GM12878 (cell line): ENCODE measurements around the gene NPDC1. TPM values are rescaled to one million over a fixed set of nuclear protein-coding genes. Genes with fewer than 3 reads are reported as not detected.

ENCODE experiments used
- EGR1 ChIP-seq, 2 experiments: IDR thresholded peaks; 1 replicate in 1 of 2; 2 replicates in 1 of 2; pipeline ENCODE4 v1.6.1; 2011 to 2012; ENCODE audit warnings: low read depth in 2 of 2, low read length in 2 of 2, borderline replicate concordance in 1 of 2, mild to moderate bottlenecking in 1 of 2, moderate library complexity in 1 of 2
- HCFC1 ChIP-seq: fragments of 150-350 bp; IDR thresholded peaks from 2 replicates; pipeline ENCODE4 v1.6.1; 2014; ENCODE audit warnings: low read length
- IRF4 ChIP-seq: IDR thresholded peaks from 2 replicates; pipeline ENCODE4 v1.6.1; 2011; ENCODE audit warnings: low read depth, low read length
- JUNB ChIP-seq: IDR thresholded peaks from 2 replicates; pipeline ENCODE4 v1.6.1; 2016; ENCODE audit warnings: antibody characterized with exemption, mild to moderate bottlenecking
- MYB ChIP-seq: fragments of 150-350 bp; IDR thresholded peaks from 2 replicates; pipeline ENCODE4 v1.6.1; 2014; ENCODE audit warnings: mild to moderate bottlenecking, low read depth, low read length, borderline replicate concordance
- NFYA ChIP-seq: IDR thresholded peaks from 2 replicates; pipeline ENCODE4 v1.6.1; 2011; ENCODE audit warnings: low read depth, mild to moderate bottlenecking, low read length, improper control_type of control experiment, borderline replicate concordance
- POLR2A ChIP-seq: IDR thresholded peaks from 2 replicates; pipeline ENCODE4 v1.6.1; 2011; ENCODE audit warnings: low read depth, mild to moderate bottlenecking, low read length
- POU2F2 ChIP-seq: IDR thresholded peaks from 3 replicates; pipeline ENCODE4 v1.6.1; 2011; ENCODE audit warnings: low read depth, mild to moderate bottlenecking, low read length, borderline replicate concordance
- SMARCA5 ChIP-seq: fragments of 450-650 bp; IDR thresholded peaks from 2 replicates; pipeline ENCODE4 v1.6.1; 2017; ENCODE audit warnings: mild to moderate bottlenecking
- TBL1XR1 ChIP-seq: IDR thresholded peaks from 2 replicates; pipeline ENCODE4 v1.6.1; 2012; ENCODE audit warnings: low read depth, low read length, improper control_type of control experiment
- ZSCAN29 ChIP-seq: fragments of 450-650 bp; IDR thresholded peaks from 2 replicates; pipeline ENCODE4 v1.6.1; 2017; ENCODE audit warnings: mild to moderate bottlenecking, moderate library complexity
- polyA plus RNA-seq, 11 experiments: library from polyadenylated mRNA; depleted of rRNA in 4 of 11; unstranded in 6 of 11; stranded (reverse) in 5 of 11; fragments of >200 nt; fragmentation: Nextera tagmentation in 4 of 11; fragmentation: Illumina TruSeq in 1 of 11; extraction: Ambion mirVana in 4 of 11; extraction: Trizol in 1 of 11; gene quantifications; 1 replicate in 1 of 11; 2 replicates in 10 of 11; pipeline versions ENCODE4 v1.2.1 to v1.2.3, GENCODE V29; 2011 to 2016; ENCODE audit warnings: inconsistent platforms in 2 of 11, missing spikeins in 2 of 11, low read depth in 1 of 11
- total RNA-seq, 4 experiments: library from RNA; depleted of rRNA in 3 of 4; stranded (reverse); fragments of >200 nt in 3 of 4; fragmentation: Illumina TruSeq in 1 of 4; extraction: Trizol in 1 of 4; gene quantifications; 2 replicates each; pipeline versions ENCODE4 v1.2.1 to v1.2.3, GENCODE V29; 2013 to 2021
- TF ChIP-seq, protein P1 (sequence below): fragments of 450-650 bp; IDR thresholded peaks from 2 replicates; pipeline ENCODE4 v1.6.1; 2017; ENCODE audit warnings: borderline replicate concordance
- TF ChIP-seq, protein P2 (sequence below): IDR thresholded peaks from 2 replicates; pipeline ENCODE4 v1.6.1; 2011; ENCODE audit warnings: low read depth, mild to moderate bottlenecking, low read length, moderate library complexity, borderline replicate concordance; ENCODE audit errors: extremely low read depth
- TF ChIP-seq, protein P3 (sequence below), 3 experiments: IDR thresholded peaks in 2 of 3; conservative IDR thresholded peaks in 1 of 3; 2 replicates each; pipeline ENCODE4 v1.5.1; 2011; ENCODE audit warnings: low read depth in 3 of 3, low read length in 3 of 3, mild to moderate bottlenecking in 3 of 3, control low read depth in 2 of 3, moderate library complexity in 2 of 3, inconsistent platforms in 1 of 3, mixed read lengths in 1 of 3; ENCODE audit not compliant: control insufficient read depth in 2 of 3, insufficient read depth in 1 of 3; ENCODE audit errors: extremely low read depth in 1 of 3
- TF ChIP-seq, protein P4 (sequence below): fragments of 450-650 bp; IDR thresholded peaks from 2 replicates; pipeline ENCODE4 v1.6.1; 2017; ENCODE audit warnings: mild to moderate bottlenecking, moderate library complexity
- TF ChIP-seq, protein P5 (sequence below): fragments of 450-650 bp; IDR thresholded peaks from 2 replicates; pipeline ENCODE4 v1.6.1; 2016; ENCODE audit warnings: mild to moderate bottlenecking, moderate library complexity, borderline replicate concordance

NPDC1 gene
- total and polyA plus RNA-seq, 10 of the 15 experiments (the other 5 are each of a cell fraction or from before 2014, with no cell fraction given) = 0.04 to 1.7 (median 0.77) TPM; not detected in 2

DNA sequence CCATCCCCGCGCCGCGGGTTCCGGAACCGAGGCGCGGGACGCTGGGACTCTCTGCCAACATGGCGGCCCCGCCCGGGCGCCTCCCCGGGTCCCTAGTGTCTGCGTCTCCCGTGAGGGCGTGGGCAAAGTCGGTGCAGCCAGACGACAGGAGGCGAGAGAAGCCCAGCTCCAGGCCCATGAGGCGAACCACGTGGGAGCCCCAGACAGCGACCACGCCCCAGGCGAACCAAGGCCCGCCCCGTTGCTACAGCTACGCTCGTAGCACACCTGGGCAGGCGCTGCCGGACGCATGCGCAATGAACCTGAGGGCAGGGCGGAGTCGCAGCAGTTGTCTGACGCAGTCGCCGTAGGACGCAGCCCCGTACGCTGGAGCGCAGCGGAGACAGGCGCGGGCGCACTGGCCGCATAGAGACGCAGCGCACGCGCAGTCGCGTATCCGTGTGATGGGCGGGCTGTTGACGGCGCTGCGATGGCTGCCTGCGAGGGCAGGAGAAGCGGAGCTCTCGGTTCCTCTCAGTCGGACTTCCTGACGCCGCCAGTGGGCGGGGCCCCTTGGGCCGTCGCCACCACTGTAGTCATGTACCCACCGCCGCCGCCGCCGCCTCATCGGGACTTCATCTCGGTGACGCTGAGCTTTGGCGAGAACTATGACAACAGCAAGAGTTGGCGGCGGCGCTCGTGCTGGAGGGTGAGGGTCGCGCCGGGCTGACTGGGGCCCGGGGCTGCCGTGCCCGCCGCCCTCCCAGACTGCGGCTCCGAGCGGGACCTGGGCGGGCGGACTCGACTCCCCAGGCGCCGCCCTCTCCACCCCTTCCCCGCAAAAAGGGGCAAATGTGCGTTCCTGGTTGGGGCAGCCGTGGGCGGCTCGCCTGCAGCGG, 40.8 kb upstream of the NPDC1 start, which contains the start of gene MAN1B1 (continued):
- TF ChIP-seq POU2F2 (0 out of 3 replicates have a peak, but pooled peaks have one; percentile 6), EGR1 (IDR thresholded peaks at IDR 0.05; ENCODE audit: borderline replicate concordance in 1 of 2, low read depth in 2 of 2, low read length in 2 of 2) (no peak), TBL1XR1 (no peak), IRF4 (no peak), HCFC1 (peak; percentile 56), JUNB (no peak), POLR2A (no peak), SMARCA5 (peak; percentile 91; the same call in 1 of the 2 replicates), ZSCAN29 (no peak), MYB (no peak), NFYA (no peak)
- TF ChIP-seq, protein P1, sequence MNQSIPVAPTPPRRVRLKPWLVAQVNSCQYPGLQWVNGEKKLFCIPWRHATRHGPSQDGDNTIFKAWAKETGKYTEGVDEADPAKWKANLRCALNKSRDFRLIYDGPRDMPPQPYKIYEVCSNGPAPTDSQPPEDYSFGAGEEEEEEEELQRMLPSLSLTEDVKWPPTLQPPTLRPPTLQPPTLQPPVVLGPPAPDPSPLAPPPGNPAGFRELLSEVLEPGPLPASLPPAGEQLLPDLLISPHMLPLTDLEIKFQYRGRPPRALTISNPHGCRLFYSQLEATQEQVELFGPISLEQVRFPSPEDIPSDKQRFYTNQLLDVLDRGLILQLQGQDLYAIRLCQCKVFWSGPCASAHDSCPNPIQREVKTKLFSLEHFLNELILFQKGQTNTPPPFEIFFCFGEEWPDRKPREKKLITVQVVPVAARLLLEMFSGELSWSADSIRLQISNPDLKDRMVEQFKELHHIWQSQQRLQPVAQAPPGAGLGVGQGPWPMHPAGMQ = no peak
- TF ChIP-seq, protein P2, sequence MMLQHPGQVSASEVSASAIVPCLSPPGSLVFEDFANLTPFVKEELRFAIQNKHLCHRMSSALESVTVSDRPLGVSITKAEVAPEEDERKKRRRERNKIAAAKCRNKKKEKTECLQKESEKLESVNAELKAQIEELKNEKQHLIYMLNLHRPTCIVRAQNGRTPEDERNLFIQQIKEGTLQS = peak; percentile 39; the same call in 1 of the 2 replicates
- TF ChIP-seq, protein P3, sequence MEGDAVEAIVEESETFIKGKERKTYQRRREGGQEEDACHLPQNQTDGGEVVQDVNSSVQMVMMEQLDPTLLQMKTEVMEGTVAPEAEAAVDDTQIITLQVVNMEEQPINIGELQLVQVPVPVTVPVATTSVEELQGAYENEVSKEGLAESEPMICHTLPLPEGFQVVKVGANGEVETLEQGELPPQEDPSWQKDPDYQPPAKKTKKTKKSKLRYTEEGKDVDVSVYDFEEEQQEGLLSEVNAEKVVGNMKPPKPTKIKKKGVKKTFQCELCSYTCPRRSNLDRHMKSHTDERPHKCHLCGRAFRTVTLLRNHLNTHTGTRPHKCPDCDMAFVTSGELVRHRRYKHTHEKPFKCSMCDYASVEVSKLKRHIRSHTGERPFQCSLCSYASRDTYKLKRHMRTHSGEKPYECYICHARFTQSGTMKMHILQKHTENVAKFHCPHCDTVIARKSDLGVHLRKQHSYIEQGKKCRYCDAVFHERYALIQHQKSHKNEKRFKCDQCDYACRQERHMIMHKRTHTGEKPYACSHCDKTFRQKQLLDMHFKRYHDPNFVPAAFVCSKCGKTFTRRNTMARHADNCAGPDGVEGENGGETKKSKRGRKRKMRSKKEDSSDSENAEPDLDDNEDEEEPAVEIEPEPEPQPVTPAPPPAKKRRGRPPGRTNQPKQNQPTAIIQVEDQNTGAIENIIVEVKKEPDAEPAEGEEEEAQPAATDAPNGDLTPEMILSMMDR (IDR thresholded peaks at IDR 0.05 in 2 of 3, conservative IDR thresholded peaks at IDR 0.05 in 1 of 3; ENCODE audit: control insufficient read depth in 2 of 3, extremely low read depth in 1 of 3, insufficient read depth in 1 of 3, low read depth in 3 of 3, low read length in 3 of 3) = peak in 1 of 3 experiments; percentile 23; a peak in 1 of 6 replicates
- TF ChIP-seq, protein P4, sequence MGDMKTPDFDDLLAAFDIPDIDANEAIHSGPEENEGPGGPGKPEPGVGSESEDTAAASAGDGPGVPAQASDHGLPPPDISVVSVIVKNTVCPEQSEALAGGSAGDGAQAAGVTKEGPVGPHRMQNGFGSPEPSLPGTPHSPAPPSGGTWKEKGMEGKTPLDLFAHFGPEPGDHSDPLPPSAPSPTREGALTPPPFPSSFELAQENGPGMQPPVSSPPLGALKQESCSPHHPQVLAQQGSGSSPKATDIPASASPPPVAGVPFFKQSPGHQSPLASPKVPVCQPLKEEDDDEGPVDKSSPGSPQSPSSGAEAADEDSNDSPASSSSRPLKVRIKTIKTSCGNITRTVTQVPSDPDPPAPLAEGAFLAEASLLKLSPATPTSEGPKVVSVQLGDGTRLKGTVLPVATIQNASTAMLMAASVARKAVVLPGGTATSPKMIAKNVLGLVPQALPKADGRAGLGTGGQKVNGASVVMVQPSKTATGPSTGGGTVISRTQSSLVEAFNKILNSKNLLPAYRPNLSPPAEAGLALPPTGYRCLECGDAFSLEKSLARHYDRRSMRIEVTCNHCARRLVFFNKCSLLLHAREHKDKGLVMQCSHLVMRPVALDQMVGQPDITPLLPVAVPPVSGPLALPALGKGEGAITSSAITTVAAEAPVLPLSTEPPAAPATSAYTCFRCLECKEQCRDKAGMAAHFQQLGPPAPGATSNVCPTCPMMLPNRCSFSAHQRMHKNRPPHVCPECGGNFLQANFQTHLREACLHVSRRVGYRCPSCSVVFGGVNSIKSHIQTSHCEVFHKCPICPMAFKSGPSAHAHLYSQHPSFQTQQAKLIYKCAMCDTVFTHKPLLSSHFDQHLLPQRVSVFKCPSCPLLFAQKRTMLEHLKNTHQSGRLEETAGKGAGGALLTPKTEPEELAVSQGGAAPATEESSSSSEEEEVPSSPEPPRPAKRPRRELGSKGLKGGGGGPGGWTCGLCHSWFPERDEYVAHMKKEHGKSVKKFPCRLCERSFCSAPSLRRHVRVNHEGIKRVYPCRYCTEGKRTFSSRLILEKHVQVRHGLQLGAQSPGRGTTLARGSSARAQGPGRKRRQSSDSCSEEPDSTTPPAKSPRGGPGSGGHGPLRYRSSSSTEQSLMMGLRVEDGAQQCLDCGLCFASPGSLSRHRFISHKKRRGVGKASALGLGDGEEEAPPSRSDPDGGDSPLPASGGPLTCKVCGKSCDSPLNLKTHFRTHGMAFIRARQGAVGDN = peak; percentile 40; the same call in 1 of the 2 replicates
- TF ChIP-seq, protein P5, sequence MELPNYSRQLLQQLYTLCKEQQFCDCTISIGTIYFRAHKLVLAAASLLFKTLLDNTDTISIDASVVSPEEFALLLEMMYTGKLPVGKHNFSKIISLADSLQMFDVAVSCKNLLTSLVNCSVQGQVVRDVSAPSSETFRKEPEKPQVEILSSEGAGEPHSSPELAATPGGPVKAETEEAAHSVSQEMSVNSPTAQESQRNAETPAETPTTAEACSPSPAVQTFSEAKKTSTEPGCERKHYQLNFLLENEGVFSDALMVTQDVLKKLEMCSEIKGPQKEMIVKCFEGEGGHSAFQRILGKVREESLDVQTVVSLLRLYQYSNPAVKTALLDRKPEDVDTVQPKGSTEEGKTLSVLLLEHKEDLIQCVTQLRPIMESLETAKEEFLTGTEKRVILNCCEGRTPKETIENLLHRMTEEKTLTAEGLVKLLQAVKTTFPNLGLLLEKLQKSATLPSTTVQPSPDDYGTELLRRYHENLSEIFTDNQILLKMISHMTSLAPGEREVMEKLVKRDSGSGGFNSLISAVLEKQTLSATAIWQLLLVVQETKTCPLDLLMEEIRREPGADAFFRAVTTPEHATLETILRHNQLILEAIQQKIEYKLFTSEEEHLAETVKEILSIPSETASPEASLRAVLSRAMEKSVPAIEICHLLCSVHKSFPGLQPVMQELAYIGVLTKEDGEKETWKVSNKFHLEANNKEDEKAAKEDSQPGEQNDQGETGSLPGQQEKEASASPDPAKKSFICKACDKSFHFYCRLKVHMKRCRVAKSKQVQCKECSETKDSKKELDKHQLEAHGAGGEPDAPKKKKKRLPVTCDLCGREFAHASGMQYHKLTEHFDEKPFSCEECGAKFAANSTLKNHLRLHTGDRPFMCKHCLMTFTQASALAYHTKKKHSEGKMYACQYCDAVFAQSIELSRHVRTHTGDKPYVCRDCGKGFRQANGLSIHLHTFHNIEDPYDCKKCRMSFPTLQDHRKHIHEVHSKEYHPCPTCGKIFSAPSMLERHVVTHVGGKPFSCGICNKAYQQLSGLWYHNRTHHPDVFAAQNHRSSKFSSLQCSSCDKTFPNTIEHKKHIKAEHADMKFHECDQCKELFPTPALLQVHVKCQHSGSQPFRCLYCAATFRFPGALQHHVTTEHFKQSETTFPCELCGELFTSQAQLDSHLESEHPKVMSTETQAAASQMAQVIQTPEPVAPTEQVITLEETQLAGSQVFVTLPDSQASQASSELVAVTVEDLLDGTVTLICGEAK = no peak
